PC-3 (cell line): Measurements from ENCODE around the gene CHRM2.

Experiments used
- EZH2 ChIP-seq: fragments of 300-600 bp; sonication (generic); IDR thresholded peaks from one replicate; pipeline ENCODE4 v1.6.1; 2017; ENCODE audit warnings: antibody characterized with exemption, mild to moderate bottlenecking, low read length; ENCODE audit not compliant: unreplicated experiment
- TF ChIP-seq, protein P1 (sequence below): fragments of 300-600 bp; sonication (generic); conservative IDR thresholded peaks from 2 replicates; pipeline ENCODE4 v1.5.1; 2017; ENCODE audit warnings: antibody characterized with exemption, low read depth, mild to moderate bottlenecking, low read length

DNA sequence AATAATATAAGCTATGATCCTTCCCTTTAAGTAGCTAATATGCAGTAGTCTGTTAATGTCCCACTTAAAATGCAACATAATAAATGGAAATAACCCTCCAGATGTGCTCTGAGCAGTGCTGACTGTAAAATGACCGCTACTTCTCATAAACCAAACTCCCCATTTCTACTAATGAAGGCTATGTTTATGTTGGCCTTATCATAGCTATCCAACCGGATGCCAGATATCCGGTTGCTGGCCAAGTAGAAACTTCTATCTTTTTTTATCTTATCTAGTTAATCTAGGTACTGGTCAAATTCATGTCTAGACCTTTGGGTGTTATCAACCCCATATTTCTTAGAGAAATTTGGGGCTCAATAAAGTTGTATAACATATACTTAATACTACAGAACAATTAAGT is 56.6 kb downstream of the CHRM2 start:
- TF ChIP-seq, protein P1, sequence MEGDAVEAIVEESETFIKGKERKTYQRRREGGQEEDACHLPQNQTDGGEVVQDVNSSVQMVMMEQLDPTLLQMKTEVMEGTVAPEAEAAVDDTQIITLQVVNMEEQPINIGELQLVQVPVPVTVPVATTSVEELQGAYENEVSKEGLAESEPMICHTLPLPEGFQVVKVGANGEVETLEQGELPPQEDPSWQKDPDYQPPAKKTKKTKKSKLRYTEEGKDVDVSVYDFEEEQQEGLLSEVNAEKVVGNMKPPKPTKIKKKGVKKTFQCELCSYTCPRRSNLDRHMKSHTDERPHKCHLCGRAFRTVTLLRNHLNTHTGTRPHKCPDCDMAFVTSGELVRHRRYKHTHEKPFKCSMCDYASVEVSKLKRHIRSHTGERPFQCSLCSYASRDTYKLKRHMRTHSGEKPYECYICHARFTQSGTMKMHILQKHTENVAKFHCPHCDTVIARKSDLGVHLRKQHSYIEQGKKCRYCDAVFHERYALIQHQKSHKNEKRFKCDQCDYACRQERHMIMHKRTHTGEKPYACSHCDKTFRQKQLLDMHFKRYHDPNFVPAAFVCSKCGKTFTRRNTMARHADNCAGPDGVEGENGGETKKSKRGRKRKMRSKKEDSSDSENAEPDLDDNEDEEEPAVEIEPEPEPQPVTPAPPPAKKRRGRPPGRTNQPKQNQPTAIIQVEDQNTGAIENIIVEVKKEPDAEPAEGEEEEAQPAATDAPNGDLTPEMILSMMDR, result no peak
- TF ChIP-seq EZH2, result no peak
